ENCODE results near the gene MESD. TPM values are rescaled to one million over a fixed set of nuclear protein-coding genes. Genes with fewer than 3 reads are reported as not detected.

MESD gene
- polyA plus RNA-seq, 3 donors: 43.9 to 44.8 (median 44.2) TPM

DNA sequence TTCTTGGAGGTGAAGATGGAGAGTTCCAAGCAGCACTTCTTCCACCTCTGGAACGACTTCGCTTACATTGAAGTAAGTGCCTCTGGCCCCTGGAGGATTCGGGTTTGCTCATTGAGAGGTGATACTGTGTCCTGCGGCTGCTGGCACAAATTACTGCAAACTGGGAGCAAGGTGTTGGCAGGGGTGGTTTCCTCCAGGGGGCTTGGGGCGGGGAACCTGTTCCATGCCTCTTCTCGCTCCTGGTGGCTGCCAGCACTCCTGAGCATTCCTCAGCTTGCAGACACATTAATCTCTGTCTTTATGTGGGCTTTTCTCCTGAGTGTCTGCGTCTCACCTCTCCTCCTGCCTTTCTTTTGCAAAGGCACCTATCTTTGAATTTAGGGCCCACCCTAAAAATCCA lies 47.4 kb downstream of the MESD start:
- no peak for DNase-seq (ENCODE audit: low read depth in 3 of 3, low spot score in 2 of 3)

DNA sequence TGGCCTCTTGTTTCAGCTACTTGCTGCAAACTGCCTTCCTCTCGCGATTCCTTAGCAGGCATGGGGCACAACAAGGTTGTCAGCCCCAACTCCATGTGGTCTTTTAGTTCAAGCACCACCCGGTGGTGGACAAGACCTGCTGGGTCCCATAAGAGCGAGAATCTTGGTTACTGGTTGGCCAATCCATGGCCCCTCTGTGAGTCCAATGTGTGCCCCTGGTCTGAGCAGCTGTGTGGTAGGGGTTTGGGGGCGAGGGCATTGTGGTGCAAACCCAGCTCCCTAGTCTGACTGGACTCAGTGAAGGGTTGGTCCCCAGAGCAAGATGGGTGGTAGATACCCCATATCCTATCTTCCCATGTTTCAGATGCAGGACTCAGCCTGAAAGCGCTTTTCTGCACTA lies 48.8 kb downstream of the MESD start:
- DNase-seq (ENCODE audit: low read depth in 3 of 3, low spot score in 2 of 3): no peak

DNA sequence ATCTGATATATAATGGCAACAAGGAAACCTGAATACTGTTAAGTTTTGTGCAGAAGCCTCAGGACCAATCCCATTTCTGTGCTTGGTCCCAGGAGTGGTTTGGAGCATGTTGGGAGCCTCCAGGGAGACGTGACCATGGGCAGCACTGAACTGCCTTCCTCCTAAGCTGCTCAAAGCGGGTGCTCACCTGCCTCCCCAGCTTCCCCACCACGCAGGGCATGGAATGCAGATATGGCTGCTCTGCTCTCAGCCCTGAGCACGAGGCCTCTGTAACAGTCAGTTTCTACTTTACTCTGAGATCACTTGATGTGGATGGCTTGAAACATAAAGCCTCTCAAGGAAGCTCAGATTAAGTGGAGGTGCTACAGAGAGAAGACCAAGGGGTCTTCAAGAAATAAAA lies 49.3 kb downstream of the MESD start:
- DNase-seq (ENCODE audit: low read depth in 3 of 3, low spot score in 2 of 3): no peak

DNA sequence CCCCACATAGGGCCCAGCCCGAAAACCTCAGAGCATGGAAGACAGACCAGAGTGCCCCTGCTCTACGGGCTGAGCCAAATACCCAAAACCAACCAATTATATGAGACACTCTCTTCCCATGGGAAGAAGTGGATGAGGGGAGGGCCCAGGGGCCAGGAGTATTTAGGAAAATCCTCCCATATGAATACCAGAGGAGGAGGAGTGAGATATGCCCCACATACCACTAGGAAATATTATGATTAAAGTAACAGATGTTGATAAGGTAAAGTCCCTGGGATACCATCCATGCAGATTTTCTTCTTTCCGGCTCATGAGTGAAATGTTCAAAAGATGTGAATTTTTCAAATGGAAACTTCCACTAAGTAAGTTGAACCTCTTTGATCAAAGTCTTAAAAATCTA lies 50.4 kb downstream of the MESD start:
- no peak for DNase-seq (ENCODE audit: low read depth in 3 of 3, low spot score in 2 of 3)

DNA sequence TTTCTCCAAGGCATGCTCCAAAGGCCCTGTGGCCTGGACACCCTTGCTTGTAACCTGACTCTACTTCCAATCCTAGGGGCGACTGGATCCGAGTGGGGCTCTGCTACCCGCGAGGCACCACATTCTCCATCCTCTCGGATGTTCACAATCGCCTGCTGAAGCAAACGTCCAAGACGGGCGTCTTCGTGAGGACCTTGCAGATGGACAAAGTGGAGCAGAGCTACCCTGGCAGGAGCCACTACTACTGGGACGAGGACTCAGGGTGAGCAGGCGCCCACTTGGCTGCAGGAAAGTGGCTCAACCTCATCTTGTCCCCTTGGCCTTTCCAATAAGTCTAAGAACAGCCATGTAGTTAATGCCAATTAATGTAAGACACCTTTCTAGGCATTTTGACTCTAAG lies 51.9 kb downstream of the MESD start:
- no peak for DNase-seq (ENCODE audit: low read depth in 3 of 3, low spot score in 2 of 3)

DNA sequence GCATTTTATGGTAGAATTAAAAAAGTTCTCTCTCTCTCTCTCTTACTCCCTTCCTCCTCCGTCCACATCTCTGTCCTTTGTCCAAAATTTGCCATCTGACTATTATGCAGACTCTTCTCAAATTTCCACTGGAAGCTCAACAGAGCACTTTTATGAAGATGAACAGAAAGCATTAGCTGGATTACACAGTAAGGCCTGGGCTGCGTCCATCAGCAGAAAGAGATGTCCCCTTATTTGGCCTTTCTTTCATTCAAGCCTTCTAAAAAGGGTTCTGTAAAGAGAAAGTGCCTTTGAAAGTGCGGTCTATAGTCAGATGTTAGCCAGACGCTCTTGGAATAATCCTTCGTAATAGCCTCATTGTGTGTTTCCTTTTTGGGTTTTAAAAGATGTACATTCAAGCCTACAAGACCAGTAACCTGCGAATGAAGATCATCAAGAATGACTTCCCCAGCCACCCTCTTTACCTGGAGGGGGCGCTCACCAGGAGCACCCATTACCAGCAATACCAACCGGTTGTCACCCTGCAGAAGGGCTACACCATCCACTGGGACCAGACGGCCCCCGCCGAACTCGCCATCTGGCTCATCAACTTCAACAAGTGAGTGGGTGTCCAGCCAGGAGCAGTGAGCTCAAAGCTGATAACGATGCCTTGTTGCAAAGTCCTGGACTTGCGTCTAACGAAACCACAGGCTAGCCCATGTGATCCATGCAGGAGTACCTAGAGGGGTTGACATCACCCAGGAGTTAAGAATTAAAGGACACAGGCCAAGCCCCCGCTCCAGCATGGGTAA lies 53.1 kb downstream of the MESD start:
- DNase-seq (ENCODE audit: low read depth in 3 of 3, low spot score in 2 of 3): no peak

DNA sequence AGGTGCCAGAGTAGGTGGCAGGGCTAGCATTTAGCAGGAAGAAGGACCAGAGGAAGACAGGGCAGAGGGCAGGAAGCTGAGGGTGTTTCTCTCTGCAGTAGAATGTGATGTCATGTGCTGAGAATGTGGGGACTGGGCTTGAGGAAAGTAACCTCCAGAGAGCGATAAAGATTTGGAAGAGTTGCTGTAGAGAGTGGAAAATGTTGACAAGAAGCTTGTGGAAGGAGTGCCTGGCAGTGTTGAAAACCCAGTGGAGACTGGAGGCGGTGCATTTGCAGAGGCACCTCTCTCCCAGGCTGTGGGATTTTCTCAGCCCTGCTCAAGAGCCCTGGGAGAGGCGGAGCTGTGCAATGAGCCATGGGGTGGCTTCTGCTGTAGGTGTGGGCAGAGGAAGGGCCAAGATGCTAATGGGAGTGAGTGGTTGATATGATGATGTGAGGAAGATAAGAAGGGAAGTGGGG lies 54.8 kb downstream of the MESD start:
- no peak for DNase-seq (ENCODE audit: low read depth in 3 of 3, low spot score in 2 of 3)

DNA sequence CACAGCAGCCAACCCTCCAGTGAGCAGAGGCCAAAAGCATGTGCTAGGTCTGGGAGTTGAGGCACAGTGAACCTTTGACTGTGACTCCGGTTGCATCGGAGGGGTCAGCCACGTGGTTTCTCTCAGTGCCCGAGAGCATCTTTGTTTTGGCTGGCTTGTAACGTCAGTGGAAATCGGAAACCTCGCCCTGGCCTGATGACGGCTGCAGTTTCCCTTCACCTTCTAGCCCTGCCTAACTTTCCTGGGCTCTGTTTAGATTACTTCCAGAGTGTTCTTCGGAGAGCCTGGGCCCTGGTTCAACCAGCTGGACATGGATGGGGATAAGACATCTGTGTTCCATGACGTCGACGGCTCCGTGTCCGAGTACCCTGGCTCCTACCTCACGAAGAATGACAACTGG lies 56.6 kb downstream of the MESD start:
- peak in 1 of 3 donors; percentile 13 for DNase-seq (ENCODE audit: low read depth in 3 of 3, low spot score in 2 of 3)

DNA sequence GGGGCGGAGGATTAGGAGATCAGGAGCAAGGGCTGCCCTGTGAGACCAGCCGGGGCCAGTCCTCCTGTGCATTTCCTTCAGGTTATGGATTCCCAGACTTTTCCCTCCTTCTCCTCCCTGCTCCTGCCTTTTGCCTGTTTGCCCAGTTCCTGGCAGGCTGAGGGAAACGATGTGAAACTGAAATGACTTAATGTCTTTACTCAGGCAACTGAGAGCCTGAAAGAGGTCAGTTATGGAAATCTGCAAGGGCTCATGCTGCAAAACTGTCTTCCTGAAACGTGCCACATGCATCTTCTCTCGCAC lies 57.2 kb downstream of the MESD start:
- DNase-seq (ENCODE audit: low read depth in 3 of 3, low spot score in 2 of 3): no peak

DNA sequence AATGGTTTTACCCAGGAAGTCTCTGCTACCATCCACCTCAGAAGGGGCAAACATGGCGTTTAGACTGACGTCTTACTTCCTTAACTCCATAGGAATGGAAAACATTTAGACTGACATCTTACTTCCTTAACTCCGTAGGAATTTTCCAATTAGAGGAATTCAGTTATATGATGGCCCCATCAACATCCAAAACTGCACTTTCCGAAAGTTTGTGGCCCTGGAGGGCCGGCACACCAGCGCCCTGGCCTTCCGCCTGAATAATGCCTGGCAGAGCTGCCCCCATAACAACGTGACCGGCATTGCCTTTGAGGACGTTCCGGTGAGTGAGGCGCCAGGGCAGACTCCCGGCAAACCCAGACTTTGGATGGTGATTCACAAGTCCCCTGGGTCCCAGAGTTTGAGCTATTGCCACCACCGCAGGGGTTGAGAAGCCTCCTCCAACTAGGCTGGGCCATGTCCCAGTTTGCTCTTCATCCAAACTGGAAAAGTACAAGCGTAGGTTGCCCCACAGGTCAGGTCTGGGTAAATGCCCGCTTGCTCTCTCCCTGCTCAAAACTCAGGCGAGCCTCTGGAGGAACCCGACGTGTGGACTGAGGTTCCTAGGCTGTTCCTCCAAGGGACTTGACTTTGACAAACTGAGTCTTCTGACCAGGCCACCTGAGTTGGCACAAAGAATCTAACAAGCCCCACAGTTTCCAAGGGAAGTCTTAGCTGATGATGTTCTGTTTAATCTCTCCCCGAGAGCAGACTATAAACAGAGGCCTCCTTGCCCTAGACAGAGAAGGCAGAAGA lies 57.7 kb downstream of the MESD start:
- no peak for DNase-seq (ENCODE audit: low read depth in 3 of 3, low spot score in 2 of 3)

DNA sequence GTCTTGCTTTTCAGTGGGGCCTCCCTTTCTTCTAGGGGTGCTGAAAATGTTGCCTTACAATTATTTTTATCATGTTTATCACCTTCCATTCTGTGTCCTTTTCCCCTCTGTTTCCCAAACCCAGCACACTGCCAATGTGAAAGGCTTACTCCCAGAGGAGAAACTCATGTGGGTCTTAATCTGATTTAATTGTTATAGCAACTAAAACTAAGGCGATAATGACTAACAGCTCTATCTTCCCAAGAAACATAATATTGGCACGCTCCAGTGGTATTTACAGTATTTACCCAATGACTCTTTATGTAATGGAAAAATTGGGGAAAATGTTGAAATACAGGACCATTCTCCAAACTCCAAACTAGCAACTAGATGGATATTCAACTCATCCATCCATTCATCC lies 58.4 kb downstream of the MESD start:
- no peak for DNase-seq (ENCODE audit: low read depth in 3 of 3, low spot score in 2 of 3)

DNA sequence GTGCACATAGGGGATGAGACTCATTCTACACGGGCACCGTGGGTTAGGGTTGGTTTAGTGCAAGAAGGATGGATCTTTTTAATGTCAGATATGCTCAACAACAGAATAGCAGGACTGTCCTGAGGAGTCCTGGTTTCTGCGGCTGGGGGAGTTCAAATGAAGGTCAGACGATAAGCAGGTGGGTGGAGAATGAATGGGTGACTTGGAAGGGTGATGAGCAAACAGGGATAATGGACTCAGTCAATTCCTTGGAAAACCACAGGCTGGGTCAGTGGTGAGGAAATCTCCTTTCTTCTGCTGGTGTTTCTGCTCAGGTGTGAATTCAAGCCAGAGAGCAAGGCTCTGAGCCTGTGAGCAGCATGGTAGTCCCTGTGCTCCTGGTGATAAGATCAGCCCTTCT lies 59.9 kb downstream of the MESD start:
- DNase-seq (ENCODE audit: low read depth in 3 of 3, low spot score in 2 of 3): no peak

DNA sequence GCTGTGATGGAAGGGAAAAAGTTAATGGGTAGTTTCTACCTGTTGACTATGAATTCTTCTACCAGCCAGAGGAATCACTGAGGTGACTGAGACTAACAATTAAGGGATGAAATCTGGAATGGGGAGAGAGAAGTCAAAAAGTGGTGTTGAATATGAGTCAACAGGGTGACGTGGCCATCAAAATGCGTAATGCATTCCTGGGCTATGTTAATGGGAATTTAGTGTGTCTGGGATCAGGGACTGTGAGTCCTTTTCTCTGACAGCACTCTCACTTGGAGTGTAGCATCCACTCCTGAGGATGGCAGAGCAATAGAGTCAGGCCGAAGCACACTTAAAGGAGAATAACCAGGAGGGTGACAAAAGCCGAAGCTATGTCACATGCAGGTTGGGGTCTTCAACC lies 60.4 kb downstream of the MESD start:
- DNase-seq (ENCODE audit: low read depth in 3 of 3, low spot score in 2 of 3): no peak

DNA sequence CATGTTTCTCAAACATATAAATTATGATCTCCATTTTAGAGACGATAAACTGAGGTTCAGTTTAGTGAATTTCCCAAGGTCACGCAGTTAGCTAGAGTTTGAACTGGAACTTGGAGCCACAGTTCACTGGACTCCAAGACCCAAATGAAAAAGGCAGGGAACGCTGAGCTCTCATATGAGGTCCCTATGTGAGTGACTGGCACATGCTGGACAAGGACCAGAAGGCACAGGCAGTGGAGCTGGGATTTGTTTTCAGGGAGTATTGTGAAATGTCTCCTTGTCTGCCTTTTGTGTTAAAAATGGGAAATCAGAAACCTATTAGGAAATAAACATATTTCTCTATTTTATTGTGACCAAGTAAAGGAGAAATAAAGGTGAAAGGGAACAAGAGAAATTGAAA lies 63.5 kb downstream of the MESD start:
- no peak for DNase-seq (ENCODE audit: low read depth in 3 of 3, low spot score in 2 of 3)

DNA sequence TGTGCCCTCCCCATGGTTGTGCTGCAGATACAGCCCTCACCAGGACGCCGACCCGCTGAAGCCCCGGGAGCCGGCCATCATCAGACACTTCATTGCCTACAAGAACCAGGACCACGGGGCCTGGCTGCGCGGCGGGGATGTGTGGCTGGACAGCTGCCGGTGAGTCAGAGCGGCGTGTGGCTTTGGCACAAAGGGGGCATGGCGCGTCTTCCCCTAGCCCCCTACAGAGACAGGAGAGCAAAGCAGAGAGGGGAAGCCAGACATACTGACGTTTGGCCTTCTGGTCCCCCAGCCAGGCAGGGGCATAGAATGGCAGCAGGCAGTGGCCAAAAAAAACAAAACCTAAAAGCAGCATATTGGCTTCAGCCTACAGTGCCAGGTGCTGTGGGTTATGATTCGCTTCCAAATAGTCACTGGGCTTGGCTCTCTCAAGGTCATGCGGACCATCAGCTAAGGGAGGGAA lies 64.0 kb downstream of the MESD start:
- no peak for DNase-seq (ENCODE audit: low read depth in 3 of 3, low spot score in 2 of 3)

DNA sequence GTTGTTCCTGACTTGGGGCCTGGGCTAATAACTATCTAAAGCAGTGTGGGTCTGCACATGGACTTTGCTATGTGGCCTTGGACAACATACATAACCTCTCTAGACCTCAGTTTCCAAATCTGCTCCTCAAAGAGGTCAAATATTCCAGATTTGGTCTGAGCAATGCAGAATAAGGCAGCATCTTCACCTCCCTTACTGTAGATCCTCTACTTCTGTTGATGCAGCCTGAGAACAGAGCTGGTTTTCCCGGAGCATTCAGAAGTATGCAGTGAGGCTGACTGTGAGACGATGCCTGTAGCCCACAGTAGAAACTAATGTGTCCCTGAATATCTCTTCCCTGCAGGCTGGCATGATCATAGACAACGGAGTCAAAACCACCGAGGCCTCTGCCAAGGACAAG lies 65.3 kb downstream of the MESD start:
- no peak for DNase-seq (ENCODE audit: low read depth in 3 of 3, low spot score in 2 of 3)

DNA sequence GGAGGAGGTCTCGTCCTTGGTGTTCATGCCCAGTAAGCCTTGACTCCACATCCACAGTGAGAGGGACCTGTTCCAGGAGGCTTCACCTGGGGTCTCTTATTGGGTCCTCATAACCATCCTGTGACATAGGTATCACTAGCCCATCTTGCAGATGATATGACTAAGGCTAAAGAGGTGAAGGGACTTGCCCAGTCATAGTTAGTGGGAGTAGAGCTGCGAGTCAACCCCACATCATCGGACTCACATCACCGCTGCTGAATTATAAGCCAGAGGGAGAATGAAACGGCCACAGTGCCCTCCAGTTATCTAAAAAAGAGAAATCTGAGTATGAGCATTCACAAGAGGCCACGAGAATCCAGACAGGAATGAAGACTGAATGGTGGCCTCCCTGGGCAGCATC lies 66.0 kb downstream of the MESD start:
- DNase-seq (ENCODE audit: low read depth in 3 of 3, low spot score in 2 of 3): no peak

DNA sequence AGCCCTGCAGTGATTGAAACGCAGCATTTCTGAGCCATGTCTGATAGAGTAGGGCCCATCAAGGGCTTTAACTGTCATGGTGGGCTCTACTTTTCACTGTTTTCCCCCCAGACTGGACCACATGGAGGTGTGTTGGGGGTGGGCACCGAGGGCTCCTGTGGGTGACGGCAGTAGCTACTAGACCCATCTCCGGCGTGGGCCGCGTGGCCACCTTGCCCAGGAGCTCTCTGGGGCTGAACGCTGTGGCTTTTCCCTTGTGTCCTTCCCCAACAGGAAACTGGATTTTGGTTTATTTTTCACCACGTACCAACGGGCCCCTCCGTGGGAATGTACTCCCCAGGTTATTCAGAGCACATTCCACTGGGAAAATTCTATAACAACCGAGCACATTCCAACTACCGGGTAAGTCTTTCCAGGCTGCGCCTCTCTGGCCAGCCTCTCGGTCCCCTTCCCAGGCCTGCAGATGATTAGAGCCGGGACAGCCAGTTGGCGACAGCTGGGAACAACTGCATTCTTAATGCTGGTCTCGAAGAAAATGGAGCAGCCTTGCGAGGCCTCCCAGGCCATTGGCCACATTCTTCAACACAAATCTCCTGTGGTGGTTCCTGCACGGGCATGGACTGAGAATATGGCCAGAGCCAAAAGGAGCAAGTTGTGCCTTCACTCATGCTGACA lies 67.7 kb downstream of the MESD start:
- no peak for DNase-seq (ENCODE audit: low read depth in 3 of 3, low spot score in 2 of 3)

DNA sequence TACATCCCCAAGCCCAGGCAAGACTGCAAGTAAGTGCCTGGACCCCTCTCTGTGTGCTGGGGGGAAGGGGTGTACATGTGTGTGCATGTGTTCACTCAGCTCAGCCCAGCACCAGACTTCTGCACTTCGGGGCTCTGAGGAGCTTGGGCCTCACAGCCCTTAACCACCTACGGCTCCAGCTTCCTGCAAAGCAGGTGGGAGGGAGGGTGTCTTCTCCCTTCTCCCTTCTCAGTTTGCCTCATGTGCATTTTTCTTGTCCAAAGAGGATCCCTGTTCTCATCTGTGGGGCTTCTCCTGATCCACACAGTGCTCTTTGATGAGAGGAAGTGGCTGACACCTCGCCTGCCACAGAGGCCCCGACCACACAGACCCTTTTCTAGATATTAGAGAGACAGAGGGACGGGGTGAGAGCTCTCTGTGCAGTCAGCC lies 69.3 kb downstream of the MESD start:
- no peak for DNase-seq (ENCODE audit: low read depth in 3 of 3, low spot score in 2 of 3)

DNA sequence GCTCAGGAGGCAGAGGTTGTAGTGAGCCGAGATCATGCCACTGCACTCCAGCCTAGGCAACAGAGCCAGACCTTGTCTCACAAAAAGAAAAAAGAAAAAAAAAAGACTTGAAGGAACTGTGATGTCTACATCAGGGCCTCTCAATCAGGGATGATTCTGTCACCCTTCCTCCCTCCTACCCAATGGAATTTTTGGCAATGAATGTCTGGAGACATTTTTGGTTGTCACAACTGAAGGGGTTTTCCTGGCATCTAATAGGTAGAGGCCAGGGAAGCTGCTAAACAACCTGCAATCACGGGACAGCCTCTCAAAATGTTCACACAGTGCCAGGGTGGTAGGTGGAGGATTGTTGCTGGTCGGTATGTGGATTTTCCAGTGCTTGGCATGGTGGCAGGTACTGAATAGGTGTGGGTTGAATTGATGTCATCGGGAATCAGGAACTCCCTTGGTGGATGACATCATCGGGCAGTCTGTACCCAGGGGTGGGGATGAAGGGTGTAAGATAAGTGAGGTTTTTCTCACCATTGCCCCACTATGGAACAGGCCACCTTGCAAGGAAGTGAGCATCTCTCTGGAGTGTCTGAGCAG lies 71.3 kb downstream of the MESD start:
- DNase-seq (ENCODE audit: low read depth in 3 of 3, low spot score in 2 of 3): no peak

DNA sequence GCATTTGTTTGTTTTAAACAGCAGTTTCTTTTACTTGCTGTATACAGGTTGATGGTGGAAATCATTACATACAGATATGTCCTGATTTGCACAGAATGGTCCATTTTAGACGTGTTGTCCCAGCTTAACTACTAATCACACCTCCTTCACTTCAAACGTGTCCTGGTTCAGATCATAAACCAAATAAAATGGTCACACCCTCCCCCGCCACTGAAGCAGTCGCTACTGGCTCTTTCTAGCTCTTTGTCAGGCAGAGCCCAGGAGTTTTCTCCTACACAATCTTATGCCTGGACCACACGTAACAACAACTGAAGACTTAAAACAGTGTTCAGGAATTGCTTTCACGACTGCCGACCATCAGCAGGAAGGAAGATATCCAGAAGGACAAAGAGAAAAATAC lies 73.6 kb downstream of the MESD start:
- no peak for DNase-seq (ENCODE audit: low read depth in 3 of 3, low spot score in 2 of 3)
